Stimulated activated CD4-positive, alpha-beta T cell treated with anti-CD3 and anti-CD28 coated beads, Interleukin-15, amount 100 ng/mL, for 1 hour (primary cell): Measurements from ENCODE around the gene LGR5.
"Not testable (repeated sequence)": the region's sequence is repeated elsewhere in the genome, so short reads cannot be mapped to it uniquely, and the experiment has no call there.

Source experiments
- DNase-seq, 2 donors: peaks; one replicate each; pipeline ENCODE4 v3.0.0-alpha.2; 2020; ENCODE audit warnings: low read depth in 1 of 2, low spot score in 1 of 2

Gene LGR5

DNA sequence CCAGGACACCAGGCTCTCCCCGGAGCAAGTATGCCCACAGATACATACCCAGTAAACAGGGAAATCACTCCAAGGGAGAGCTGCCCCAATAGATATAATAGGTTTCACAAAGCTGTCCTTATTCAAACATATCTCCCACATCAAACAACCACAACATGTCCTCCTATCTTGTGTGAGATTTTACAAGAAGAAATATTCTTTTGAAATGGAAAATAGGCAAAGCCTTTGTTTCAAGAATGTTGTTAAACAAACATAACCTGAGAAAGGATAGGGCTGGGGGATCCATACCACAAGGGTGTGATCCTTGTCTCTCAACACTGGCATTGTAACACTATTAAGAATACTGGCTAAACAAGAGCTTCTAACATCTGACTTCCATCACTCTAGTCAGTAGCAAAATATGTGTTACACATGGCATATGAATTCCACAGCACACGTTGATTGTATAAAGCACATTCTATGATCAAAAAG is 32.9 kb downstream of the LGR5 start:
- DNase-seq: no peak

DNA sequence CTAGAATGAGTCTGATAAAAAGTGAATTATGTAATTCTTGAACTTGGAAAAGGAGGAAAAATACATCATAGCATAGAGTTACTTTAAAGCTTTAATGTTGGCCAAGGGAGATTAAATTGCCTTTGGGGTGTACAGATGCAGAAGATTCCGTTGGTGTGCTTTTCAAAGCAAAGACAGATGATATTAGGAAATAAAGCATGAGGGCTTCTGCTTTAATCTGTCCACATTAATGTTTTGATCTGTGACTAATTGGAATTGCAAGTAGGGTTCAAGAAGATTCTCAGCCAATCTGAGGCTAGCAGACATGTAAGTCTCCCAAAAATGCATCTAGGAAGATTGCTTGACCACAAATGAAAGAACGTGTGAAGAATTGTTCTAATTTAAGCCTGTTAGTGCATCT is 35.2 kb downstream of the LGR5 start:
- DNase-seq: no peak

DNA sequence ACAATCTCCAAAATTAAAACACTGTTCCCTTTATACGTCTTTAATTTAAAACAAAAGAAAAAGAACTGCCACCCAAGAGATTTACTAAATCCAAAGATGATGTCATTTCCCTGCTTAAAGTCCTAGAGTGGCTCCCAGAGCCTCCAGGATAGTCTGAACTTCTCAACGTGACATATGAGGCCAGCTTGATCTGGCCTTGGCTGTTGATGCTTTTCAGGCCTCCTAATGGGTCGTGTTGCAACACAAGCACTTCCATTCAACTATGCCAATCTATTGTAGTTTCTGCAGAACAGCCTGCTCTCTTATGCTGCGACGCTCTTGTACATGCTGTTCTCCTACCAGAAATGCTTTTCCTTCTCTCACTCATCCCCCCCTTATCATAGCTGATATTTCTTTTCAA is 35.7 kb downstream of the LGR5 start:
- DNase-seq: no peak

DNA sequence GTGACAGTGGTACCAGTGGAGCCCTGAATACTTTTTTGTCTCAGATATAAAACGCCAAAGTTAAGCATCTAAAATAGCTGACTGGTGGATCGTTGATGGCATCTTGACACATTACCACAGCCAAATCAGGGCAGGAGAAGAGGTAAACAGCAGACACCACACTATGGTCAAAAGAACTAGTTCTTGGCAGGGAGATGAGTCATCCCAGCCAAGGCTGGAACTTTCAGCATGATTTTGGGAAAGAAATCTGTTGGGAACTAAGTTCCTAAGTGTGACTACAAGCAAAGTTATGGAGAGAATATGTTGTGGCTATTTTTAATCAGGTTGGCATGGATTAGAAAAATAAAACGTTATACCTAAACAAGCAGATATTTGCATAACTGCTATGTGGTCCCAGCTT is 36.9 kb downstream of the LGR5 start:
- DNase-seq: no peak

DNA sequence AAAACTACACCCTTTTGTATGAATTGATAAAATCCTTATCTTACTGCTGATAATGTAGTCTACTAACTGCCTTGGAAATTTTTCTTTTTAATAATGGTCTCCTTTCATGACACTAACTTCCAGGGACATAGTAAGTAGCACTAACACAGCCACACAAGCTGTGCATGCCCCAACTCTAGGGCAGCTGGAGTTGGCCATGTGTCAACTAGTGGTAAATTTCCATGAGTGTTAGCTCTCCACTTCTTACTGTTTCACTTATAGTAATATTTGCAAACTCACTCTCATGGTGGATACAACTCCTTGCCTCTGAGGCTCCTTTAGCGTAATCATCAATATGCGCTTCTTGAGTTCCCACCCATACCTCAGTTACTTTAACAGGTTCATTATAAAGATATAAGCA is 38.0 kb downstream of the LGR5 start:
- DNase-seq: no peak

DNA sequence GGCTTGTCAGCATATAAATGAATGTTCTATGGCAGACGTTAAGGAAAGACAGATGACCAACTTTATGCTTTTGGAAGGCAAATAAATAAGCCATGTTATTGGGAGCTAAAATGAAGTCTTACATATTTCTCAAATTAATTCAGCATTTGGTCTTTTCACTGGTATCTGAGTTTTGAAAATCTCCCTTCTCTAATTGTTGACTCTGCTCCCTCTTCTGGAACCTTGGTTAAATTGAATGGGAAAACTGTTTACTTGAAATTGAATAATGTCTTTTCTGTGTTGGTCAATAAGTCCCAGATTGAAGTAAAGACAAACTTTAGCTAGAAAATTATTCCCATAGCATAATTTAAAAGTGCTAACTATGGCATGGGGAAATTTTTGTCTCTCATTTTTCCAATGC is 38.7 kb downstream of the LGR5 start:
- no peak for DNase-seq

DNA sequence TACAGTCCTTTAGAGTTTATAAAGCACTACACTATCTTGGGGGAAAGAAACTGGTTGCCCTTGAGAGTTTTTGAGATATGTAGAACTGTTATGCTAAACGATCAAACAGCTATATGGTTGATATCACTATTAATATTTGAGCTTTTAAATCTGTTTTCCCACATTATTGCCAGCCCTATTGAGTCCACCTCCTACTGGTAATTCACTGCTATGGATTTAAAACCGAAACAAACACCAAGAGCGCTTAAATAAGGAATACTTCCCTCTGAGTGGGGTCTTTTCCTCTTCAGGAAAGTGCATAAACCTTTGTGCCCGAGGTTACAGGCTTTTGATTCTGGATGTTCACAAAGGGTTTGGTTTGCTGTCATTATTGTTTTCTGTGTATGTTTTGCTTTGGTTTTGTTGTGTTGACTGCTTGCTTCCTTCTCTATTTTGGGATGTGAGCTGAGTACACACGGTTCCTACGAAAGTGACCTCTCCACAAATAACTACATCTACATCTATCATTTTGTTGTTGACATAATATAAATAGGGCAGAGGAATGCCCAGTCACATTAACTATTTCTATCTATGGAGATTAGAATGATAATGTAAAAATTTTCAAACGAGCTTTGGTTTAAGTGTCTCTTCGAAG is 44.8 kb downstream of the LGR5 start:
- DNase-seq: no peak

DNA sequence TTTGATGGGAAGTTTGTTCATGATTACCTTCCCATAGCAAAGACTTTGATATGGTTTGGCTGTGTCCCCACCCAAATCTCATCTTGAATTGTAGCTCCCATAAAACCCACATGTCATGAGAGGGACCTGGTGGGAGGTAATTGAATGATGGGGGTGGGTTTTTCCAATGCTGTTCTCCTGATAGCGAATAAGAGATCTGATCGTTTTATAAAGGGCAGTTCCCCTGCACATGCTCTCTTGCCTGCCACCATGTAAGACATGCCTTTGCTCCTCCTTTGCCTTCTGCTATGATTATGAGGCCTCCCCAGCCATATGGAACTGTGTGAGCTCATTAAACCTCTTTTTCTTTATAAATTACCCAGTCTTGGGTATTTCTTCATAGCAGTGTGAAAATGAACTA is 51.2 kb downstream of the LGR5 start:
- not testable (repeated sequence) for DNase-seq

DNA sequence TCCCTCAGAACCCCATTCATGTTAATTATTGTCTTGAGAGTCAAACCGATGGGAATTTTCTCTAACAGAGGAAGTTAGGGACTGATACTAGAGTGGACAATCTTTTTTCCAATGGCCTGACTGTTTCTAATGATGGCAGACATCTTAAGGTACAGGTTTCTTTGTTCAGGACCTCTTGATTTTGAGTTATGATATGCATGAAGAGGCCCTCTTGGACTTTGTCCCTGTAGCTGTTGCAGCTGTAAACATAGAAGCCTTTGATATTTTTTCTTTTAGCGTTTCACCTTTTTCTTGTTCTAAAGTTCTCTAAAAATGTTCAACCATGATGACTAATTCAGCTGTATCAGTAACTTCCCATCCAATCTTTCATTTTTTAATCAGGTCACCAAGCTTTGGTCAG is 53.0 kb downstream of the LGR5 start:
- no peak for DNase-seq

DNA sequence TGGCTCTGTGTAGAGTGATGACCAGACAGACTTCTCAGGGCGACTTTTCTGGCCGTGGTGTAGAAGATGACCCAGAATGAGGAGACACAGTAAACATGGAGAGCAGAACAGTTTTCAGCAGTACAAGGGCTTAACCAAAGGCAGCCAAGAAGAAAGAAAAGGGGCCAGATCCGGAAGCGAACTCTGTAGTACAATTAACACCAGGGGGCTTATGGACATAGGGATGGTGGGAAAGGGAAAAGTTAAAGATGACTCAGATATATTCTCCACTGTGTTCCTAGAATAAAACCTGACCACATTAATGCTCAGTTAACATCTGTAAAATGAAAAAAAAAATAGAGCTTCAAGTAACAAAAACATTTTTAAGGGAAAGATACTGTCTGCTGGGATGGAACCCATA is 60.2 kb downstream of the LGR5 start:
- no peak for DNase-seq

DNA sequence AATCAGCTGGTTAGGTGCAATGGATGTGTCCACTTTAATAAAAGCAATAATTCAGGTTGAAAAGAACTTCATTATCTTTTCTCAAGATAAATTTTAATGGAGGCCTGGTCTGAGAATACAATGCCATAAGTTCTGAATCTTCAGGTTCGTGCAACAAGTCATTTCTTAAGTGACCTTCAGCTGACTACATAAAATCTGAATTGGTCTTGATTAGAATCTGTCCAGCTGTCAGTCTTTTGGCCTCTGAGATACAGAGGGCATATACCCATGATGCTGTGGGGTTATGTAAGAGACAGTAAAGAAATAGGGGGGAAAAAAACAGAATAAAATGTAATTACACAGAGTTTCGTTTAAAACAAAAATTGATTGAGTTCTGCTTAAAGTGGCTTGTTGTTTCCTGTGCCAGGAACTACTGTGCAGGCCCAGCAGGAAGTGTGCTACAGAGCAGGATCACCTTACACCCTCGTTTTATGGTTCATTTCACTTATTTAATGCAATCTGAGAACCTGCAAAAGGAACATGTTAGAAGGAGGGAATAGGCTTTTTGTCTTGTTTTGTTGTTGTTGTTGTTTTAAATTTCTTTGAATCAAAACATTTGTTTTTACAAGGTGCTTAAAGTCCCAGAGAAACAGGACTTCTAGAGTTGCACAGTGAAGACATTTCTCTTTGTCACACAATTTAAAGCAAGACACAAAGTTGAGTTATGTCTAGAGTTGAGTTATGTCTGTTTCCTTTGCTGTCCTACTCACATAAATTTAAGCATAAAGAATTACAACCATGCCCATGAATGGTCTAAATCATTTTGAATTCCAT is 64.2 kb downstream of the LGR5 start:
- DNase-seq: no peak

DNA sequence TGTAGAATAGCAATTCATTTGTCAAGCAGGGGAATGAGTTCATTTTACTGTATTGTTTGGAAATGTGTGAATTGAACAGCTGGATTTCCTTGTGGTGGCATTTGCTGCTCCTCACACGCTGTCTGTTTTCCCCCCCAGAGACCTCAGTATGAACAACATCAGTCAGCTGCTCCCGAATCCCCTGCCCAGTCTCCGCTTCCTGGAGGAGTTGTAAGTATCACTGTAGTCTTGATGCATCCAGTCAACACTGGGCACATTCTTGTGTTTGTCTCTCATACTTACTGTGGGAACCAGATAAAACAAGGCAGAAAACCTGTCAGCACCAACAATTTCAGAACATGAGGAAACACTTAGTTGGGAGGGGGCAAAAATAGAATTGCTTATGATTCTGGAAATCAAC is 64.9 kb downstream of the LGR5 start:
- no peak for DNase-seq

DNA sequence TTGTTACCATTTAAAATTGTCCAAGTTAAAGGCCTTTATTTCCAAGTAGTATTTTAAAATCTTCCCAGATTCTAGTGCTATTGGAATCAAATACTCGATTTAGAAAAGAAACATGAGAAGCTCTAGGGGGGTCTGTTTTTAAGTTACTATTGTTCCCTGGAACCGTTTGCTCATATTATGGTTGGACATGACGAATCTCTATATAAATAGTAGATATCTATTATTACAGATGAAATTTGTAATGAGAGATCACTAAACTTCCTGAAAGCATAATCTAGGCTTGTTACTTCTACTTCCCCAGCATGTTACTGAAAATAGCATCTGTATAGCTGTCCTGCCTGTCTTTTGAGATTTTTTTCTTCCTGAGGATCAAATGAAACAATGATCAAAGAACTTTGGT is 70.1 kb downstream of the LGR5 start:
- DNase-seq: no peak

DNA sequence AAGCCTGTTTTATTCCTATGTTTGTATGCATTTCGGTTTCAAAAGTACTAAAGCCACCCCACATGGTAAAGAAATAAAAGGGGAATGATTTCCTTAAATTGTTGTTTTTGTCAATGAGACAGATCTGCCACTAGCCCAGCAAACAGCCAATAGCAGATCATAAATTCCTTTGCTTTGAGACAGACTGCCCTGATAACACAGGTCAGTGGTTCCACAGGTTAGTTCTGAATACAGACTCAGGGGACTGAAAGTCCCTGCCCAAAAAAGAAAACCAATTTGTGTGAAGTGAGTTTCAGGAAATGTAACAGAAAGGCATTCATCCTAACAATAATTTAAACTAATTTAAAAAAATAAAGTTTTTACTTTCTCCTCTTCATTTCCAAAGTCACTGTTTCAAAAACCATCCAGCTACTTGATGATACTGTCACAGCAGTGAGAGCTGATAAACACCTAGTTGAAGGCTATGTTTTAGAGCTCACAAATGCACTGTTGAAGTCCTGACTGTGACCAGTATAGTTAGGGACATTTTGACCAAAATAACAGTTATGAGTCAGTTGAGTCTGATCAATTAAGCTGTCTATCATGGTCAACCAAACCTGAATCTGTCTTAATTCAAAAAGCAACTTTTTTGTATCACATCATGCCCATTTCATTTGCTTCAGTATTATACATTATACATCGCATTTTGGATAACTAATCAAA is 77.7 kb downstream of the LGR5 start:
- no peak for DNase-seq

DNA sequence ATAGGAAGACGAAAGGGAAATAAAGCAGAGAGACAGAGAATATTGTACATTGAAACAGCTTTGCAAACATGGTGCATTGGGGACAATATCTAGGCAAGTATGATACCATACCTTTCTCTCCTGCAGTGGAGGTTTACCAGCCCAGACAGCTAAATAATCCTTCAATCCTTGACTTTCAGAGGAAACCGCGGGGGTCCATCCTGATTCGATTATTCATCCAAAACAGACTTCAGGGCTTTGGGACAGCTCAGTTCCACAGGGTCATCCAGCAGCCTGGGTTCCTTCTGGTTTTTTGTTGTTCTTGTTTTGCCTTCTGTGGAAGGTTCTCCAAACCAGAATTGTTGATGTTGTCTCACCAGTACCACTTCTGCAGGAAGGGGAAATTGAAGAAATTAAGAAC is 81.5 kb downstream of the LGR5 start:
- no peak for DNase-seq

DNA sequence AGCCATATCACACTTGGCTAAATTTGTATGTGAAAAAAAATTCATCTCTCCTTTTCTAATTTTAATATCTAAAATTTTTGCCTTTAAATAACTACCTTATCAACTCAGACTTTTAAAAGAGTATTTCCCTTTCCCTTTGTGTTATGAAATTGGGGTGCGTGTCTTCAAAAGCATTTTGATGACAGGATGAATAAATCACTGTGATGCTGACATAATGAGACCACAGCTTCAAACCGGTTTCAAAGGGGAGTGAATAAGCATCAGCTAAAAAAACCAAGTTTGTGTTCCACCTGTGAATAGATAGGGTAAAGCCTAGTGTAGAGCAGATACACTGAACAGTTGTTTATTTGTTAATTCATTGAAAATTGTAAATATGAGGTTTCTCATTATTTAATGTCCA is 85.0 kb downstream of the LGR5 start:
- no peak for DNase-seq

DNA sequence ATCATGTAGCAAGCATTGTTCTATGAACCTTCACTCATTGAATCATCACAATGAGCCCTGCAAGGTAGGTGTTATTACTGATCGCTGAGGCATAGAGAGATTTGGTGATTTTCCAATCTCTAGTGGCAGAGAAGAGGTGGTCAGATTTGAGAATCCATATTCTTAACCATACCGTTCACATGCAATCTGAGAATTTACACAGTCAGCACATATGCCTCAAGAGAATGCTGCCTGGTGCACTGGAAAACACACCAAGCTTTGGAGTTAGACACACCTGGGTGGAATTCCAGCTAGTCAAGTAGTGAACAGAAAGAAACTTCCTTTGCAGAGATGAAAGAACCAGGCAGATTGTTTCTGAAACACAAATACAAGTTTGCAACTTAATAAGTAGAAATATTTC is 94.1 kb downstream of the LGR5 start:
- DNase-seq: no peak

DNA sequence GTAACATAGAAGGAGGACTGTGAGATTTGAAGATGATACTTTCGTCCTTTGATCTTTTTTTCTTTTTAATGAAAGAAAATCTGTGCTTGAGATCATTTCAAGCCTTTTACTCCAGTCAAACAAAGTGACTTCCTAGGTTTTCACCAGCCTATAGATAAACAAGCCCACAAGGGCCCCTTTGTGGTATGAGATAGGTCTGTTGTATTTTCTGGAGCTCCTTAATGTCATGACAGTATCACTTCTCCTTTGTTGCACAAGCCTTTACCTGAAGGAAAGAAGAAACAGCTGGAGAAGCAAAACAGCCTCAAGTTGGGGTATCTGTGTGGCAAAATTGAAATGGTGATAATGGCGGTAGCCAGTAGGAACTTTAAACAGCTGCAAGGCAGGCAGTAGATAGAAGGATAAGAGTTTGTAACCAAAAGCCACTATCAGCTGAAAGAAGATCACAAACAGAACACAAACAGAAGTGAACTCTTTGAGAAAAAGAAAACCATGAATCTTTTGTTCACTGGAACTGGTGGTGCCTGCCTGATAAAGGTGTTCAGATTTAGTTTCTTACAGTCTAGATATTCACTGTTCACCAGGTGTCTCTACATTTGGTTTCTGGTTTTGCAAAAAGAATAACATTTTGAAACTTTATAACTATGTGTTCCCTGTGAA is 96.8 kb downstream of the LGR5 start:
- DNase-seq: no peak

DNA sequence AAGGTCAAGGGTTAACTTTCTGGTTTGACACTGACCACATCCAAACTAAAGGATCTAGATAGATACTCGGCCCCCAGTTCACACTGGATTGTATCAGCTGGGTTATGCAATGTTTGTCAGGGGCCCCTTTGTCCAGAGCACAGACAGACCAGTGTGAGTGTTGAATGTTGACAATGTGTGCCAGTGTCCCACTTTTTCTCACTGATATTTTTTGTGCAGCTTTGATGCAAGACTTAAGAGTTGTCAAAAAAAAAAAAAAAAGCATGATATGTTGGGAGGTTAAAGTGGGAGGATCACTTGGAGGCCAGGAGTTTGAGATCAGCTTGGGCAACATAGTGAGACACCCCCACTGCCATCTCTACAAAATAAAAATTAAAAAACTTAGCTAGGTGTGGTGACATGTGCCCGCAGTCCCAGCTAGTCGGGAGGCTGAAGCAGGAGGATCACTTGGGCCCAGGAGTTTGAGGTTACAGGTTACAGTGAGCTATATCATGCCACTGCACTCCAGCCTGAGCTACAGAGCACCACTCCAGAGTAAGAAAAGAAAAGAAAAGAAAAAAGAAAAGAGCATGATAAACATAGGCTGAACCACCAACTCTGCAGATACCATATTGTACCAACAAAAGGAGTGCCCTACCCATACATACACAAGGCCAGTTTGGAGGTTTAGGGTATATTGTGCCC is 97.5 kb downstream of the LGR5 start:
- no peak for DNase-seq

DNA sequence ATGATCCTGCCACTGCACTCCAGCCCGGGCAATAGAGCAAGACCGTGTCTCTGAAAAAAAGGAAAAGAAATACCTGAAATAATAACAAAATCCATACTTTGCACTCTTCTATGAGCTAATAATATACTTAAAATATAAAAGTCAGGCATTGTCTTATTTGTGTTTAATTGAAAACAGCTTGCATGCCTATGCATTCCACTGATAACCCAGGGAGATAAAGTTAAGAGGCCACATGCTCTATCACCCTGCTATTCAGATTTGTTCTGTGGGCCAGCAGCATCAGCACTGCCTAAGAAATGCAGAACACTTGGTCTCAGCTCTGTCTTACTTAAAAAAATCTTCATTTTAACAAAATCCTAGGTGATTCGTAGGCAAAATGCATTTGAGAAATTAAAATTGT is 99.2 kb downstream of the LGR5 start:
- no peak for DNase-seq

DNA sequence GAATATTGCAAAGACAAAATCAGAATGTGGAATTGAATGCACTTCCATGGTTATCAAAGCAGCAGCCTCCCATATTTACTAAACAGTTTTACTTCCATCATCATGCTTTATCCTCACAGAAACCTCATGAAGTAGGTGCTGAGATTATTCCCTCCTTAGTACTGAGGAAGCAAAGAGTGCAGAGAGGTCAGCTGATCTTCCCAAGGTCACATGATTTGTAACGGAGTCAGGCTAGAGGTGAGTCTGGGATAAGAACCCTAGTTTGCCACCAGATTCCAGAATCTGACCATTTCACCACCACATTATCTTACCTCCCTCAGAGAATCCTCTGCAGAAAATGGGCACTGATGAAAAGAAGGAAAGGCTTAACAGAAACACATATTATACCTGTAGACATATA is 102.0 kb downstream of the LGR5 start:
- no peak for DNase-seq
